Left ventricle myocardium inferior (tissue), 1 donor: ENCODE results near the gene THUMPD1. TPM values are rescaled to one million over a fixed set of nuclear protein-coding genes. Genes with fewer than 3 reads are reported as not detected.
"Not testable (repeated sequence)": the region's sequence is repeated elsewhere in the genome, so short reads cannot be mapped to it uniquely, and the experiment has no call there.

ENCODE experiments used
- DNase-seq: peaks from one replicate; pipeline ENCODE4 v3.0.0-alpha.2; 2020
- H3K27ac ChIP-seq: fragments of 200-600 bp; replicated peaks from 2 replicates; pipeline ENCODE4 v1.8.0; 2021
- H3K27me3 ChIP-seq: fragments of 200-600 bp; 2 replicates; pipeline ENCODE4 v1.8.0; 2021; ENCODE audit warnings: low read depth
- H3K36me3 ChIP-seq: fragments of 200-600 bp; 2 replicates; pipeline ENCODE4 v1.8.0; 2021
- H3K4me1 ChIP-seq: fragments of 200-600 bp; 2 replicates; pipeline ENCODE4 v1.8.0; 2021
- H3K4me3 ChIP-seq: fragments of 200-600 bp; 2 replicates; pipeline ENCODE4 v1.8.0; 2021; ENCODE audit warnings: mild to moderate bottlenecking, moderate library complexity
- H3K9me3 ChIP-seq: fragments of 200-600 bp; replicated peaks from 2 replicates; pipeline ENCODE4 v1.8.0; 2021
- CTCF ChIP-seq: fragments of 200-600 bp; IDR thresholded peaks from 2 replicates; pipeline ENCODE4 v1.8.0; 2021; ENCODE audit warnings: antibody characterized with exemption, mild to moderate bottlenecking, borderline replicate concordance
- intact Hi-C: fragments of 100-400 bp; cut with micrococcal nuclease; formaldehyde crosslinking; loops from one replicate; pipeline ENCODE4 v1.11.0; 2022
- total RNA-seq: library from RNA; stranded (reverse); fragmentation: NEBNext Ultra II Directional; extraction: Animal tissue kit (Norgen Biotek cat#: 25700); gene quantifications from one replicate; pipeline ENCODE4 v1.2.1, GENCODE V29; 2021
- donor health status: DM: no; HTN: yes; CAD: no; lungs with severe emphysema.

THUMPD1 gene
- total RNA-seq, 1 donor from 2014 or later = 18.3 TPM

GRCh38 chr16:20765732-20766131, 24.1 kb upstream of the THUMPD1 start:
- no peak for DNase-seq
- no peaks in the 10 kb centered on the region for H3K36me3 ChIP-seq
- intact Hi-C loops = no loop called here

GRCh38 chr16:20764448-20764847, 22.8 kb upstream of the THUMPD1 start:
- H3K4me1 ChIP-seq, H3K27me3 ChIP-seq, H3K27ac ChIP-seq, H3K36me3 ChIP-seq, H3K9me3 ChIP-seq, DNase-seq, intact Hi-C loops, H3K4me3 ChIP-seq: not testable (repeated sequence)

More at GRCh38 chr16:20765732-20766131, 24.1 kb upstream of the THUMPD1 start:
- H3K4me1 ChIP-seq = peaks cover 8% of the 10 kb centered on the region
- H3K27ac ChIP-seq = no peak overlapping the region
- TF ChIP-seq CTCF = no peak
- peaks cover 4% of the 10 kb centered on the region for H3K9me3 ChIP-seq
- no peak overlapping the region for H3K4me3 ChIP-seq
- H3K27me3 ChIP-seq = no peaks in the 10 kb centered on the region

DNA sequence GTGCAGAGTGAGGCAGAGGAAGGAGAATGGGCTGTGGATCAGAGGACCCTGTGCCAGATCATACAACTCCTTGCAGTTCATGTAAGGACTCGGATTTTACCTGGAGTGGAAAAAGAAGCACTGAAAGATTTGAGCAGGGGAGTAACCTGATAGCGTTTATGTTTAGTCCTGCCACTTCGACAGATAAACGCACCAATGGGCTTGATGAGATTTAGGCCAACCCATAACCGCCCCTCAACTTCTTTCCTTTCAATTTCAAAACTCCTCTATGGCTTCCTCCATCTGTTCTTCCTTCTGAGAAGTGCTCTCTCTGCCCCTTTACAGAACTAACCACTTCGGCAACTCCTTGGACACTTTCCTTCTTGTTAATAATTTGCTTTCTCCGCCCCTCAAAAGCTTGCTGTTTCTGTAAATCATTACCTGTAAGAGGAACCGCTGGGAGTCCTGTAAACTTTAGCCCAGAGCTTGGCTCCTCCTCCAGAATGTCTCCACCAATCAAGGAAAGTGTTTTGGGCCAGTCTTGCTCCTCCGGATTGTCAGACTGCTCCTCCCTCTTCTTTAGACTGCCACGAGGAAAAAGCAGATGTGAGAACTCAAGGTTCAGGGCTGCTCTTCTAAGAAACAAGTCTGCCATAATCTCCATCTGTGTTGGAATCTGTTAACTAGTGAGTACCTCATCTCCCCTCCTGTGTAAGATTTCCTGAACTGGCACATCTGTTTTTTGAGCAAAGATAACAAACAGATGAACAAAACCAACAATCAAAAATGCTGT, 22.0 kb upstream of the THUMPD1 start, which contains the start of gene ACSM3:
Gene ACSM3, plus strand, starts transcription at position 554 of the 772 bp plus-strand sequence. CDS start 6,021 bp downstream, outside the sequence.
- Histone ChIP-seq H3K4me1 (peaks cover 8% of the 10 kb centered on the region), H3K27me3 (no peaks in the 10 kb centered on the region), H3K4me3 (peak within 1 kb of the TSS; percentile 54), H3K27ac (peak within 1 kb of the TSS; percentile 47), H3K36me3 (no peaks in the 10 kb centered on the region), H3K9me3 (peaks cover 4% of the 10 kb centered on the region)
- no peak for DNase-seq
- no peak for TF ChIP-seq CTCF
- intact Hi-C loops = no loop called here

DNA sequence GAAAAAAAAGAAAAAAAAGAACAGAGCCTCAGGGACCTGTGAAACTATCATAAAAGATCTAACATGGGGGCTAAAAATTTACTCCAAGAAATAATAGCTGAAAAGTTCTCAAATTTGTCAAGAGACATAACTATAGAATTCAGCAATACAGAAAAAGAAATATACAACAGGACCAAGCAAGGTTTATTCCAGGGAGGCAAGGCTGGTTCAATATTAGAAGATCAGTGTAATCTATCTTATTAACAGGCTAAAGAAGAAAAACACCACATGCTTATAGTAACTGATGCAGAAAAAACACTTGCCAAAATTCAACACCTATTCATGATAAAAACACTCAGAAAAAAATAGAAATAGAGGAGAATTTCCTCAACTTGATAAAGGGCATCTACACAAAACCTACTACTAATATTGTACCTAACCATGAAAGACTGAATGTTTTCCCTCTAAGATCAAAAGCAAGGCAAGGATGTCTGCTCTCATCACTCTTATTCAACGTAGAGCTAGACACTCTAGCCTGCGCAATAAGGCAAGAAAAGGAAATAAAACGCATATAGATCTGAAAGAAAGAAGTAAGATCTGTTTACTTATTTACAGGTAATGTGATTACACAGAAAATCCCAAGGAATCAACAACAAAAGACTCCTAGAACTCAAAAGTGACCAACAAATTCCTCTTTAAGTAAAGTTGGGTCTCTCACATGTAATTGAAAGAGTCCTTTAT, 20.9 kb upstream of the THUMPD1 start:
- intact Hi-C loops = no loop called here
- TF ChIP-seq CTCF = no peak
- DNase-seq = no peak
- no peaks in the 10 kb centered on the region for H3K27me3 ChIP-seq
- no peaks in the 10 kb centered on the region for H3K36me3 ChIP-seq
- H3K9me3 ChIP-seq = peaks cover 4% of the 10 kb centered on the region
- no peak overlapping the region for H3K4me3 ChIP-seq
- peaks cover 8% of the 10 kb centered on the region for H3K4me1 ChIP-seq
- H3K27ac ChIP-seq = no peak overlapping the region

GRCh38 chr16:20761175-20761574, 19.6 kb upstream of the THUMPD1 start:
- TF ChIP-seq CTCF = no peak
- Histone ChIP-seq H3K27ac (no peak overlapping the region), H3K4me3 (no peak overlapping the region), H3K9me3 (peaks cover 4% of the 10 kb centered on the region), H3K27me3 (no peaks in the 10 kb centered on the region), H3K4me1 (peaks cover 8% of the 10 kb centered on the region), H3K36me3 (no peaks in the 10 kb centered on the region)
- intact Hi-C loops = no loop called here
- DNase-seq = no peak

- peaks cover 8% of the 10 kb centered on the region for H3K4me1 ChIP-seq
- H3K36me3 ChIP-seq = no peaks in the 10 kb centered on the region
- H3K4me3 ChIP-seq = no peak overlapping the region
- peaks cover 4% of the 10 kb centered on the region for H3K9me3 ChIP-seq
- no peak for TF ChIP-seq CTCF
- H3K27me3 ChIP-seq = no peaks in the 10 kb centered on the region
- H3K27ac ChIP-seq = no peak overlapping the region
- intact Hi-C loops = no loop called here
- DNase-seq = no peak
Measured at GRCh38 chr16:20760346-20760745, 18.7 kb upstream of the THUMPD1 start.

DNA sequence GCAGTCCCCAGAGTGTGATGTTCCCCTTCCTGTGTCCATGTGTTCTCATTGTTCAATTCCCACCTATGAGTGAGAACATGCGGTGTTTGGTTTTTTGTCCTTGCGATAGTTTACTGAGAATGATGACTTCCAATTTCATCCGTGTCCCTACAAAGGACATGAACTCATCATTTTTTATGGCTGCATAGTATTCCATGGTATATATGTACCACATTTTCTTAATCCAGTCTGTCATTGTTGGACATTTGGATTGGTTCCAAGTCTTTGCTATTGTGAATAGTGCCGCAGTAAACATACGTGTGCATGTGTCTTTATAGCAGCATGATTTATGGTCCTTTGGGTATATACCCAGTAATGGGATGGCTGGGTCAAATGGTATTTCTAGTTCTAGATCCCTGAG, 14.2 kb upstream of the THUMPD1 start:
- H3K4me1 ChIP-seq, H3K27me3 ChIP-seq, intact Hi-C loops, DNase-seq, H3K4me3 ChIP-seq, H3K9me3 ChIP-seq, H3K36me3 ChIP-seq, H3K27ac ChIP-seq: not testable (repeated sequence)
